MM.1S (cell line): ENCODE data around the gene DNMT3A.

Experiments used
- DNase-seq: peaks from one replicate; pipeline ENCODE4 v3.0.0-alpha.2; 2015
- H2AFZ ChIP-seq: fragments of 300-600 bp; sonication (generic); 2 replicates; pipeline ENCODE4 v1.6.0; 2016; ENCODE audit warnings: antibody characterized with exemption, low read length
- H3F3A ChIP-seq: fragments of 300-600 bp; sonication (generic); 2 replicates; pipeline ENCODE4 v1.6.1; 2016; ENCODE audit warnings: mild to moderate bottlenecking, antibody characterized with exemption, low read length, moderate library complexity, mixed read lengths; ENCODE audit not compliant: insufficient read depth
- H3K27ac ChIP-seq: fragments of 300-600 bp; sonication (generic); 2 replicates; pipeline ENCODE4 v1.5.1; 2016; ENCODE audit warnings: mild to moderate bottlenecking, low read length
- H3K27me3 ChIP-seq: fragments of 300-600 bp; sonication (generic); replicated peaks from 2 replicates; pipeline ENCODE4 v1.6.0; 2016; ENCODE audit warnings: low read length; ENCODE audit not compliant: insufficient read depth
- H3K36me3 ChIP-seq: fragments of 300-600 bp; sonication (generic); replicated peaks from 2 replicates; pipeline ENCODE4 v1.6.1; 2016; ENCODE audit warnings: mild to moderate bottlenecking, low read length, mixed read lengths; ENCODE audit not compliant: insufficient read depth
- H3K4me1 ChIP-seq: fragments of 300-600 bp; sonication (generic); 2 replicates; pipeline ENCODE4 v1.6.1; 2016; ENCODE audit warnings: low read length, mixed read lengths
- H3K4me2 ChIP-seq: fragments of 300-600 bp; sonication (generic); 2 replicates; pipeline ENCODE4 v1.6.0; 2016; ENCODE audit warnings: low read depth, low read length
- H3K4me3 ChIP-seq: fragments of 300-600 bp; sonication (generic); 2 replicates; pipeline ENCODE4 v1.5.1; 2016; ENCODE audit warnings: low read length, mixed read lengths
- H3K79me2 ChIP-seq: fragments of 300-600 bp; sonication (generic); 2 replicates; pipeline ENCODE4 v1.6.1; 2016; ENCODE audit warnings: mixed run types, low read length, mixed read lengths
- H3K9ac ChIP-seq: fragments of 300-600 bp; sonication (generic); 2 replicates; pipeline ENCODE4 v1.6.1; 2016; ENCODE audit warnings: low read length, mixed read lengths
- H3K9me2 ChIP-seq: fragments of 300-600 bp; sonication (generic); replicated peaks from 2 replicates; pipeline ENCODE4 v1.6.1; 2016; ENCODE audit warnings: mild to moderate bottlenecking, low read length, mixed read lengths; ENCODE audit not compliant: insufficient read depth
- H3K9me3 ChIP-seq: fragments of 300-600 bp; sonication (generic); replicated peaks from 2 replicates; pipeline ENCODE4 v1.6.1; 2016; ENCODE audit warnings: mild to moderate bottlenecking, low read length, mixed read lengths; ENCODE audit not compliant: insufficient read depth
- H4K20me1 ChIP-seq: fragments of 300-600 bp; sonication (generic); 2 replicates; pipeline ENCODE4 v1.6.1; 2016; ENCODE audit warnings: mild to moderate bottlenecking, low read length, moderate library complexity, mixed read lengths; ENCODE audit not compliant: insufficient read depth
- CTCF ChIP-seq: fragments of 300-600 bp; sonication (generic); IDR thresholded peaks from 2 replicates; pipeline ENCODE4 v1.5.1; 2016; ENCODE audit warnings: antibody characterized with exemption, low read length, mixed read lengths
- EZH2 ChIP-seq: fragments of 300-600 bp; sonication (generic); optimal IDR thresholded peaks from 2 replicates; pipeline ENCODE3; 2017; ENCODE audit warnings: low read depth, mild to moderate bottlenecking, antibody characterized with exemption, low read length, mixed read lengths
- EZH2phosphoT487 ChIP-seq: fragments of 300-600 bp; sonication (generic); IDR thresholded peaks from 2 replicates; pipeline ENCODE4 v1.6.1; 2018; ENCODE audit warnings: antibody characterized with exemption, low read length

Gene DNMT3A

GRCh38 chr2:25295621-25296020 is 46.1 kb downstream of the DNMT3A start:
- Histone ChIP-seq H3K4me2 (peak overlapping the region; percentile 93), H3K79me2 (no peaks in the 10 kb centered on the region), H3K9me3 (no peaks in the 10 kb centered on the region), H3K27me3 (no peaks in the 10 kb centered on the region), H3F3A (peaks cover 6% of the 10 kb centered on the region), H3K4me3 (peak overlapping the region; percentile 57), H4K20me1 (no peaks in the 10 kb centered on the region), H3K9ac (peak overlapping the region; percentile 63), H3K4me1 (peaks cover 20% of the 10 kb centered on the region), H3K9me2 (no peaks in the 10 kb centered on the region), H3K36me3 (no peaks in the 10 kb centered on the region), H3K27ac (peak overlapping the region; percentile 85), H2AFZ (peak overlapping the region; percentile 88)
- no peak for TF ChIP-seq CTCF
- TF ChIP-seq EZH2, result no peak
- TF ChIP-seq EZH2phosphoT487, result no peak
- no peak for DNase-seq

GRCh38 chr2:25294573-25295462 is 46.9 kb downstream of the DNMT3A start:
- Histone ChIP-seq H4K20me1 (no peaks in the 10 kb centered on the region), H3K9me3 (no peaks in the 10 kb centered on the region), H3K27me3 (no peaks in the 10 kb centered on the region), H3K36me3 (no peaks in the 10 kb centered on the region), H3K9me2 (no peaks in the 10 kb centered on the region), H3K9ac (peak overlapping the region; percentile 63), H3K4me3 (peak overlapping the region; percentile 57), H3K4me2 (peak overlapping the region; percentile 93), H3K27ac (peak overlapping the region; percentile 85), H3F3A (peaks cover 6% of the 10 kb centered on the region), H2AFZ (peak overlapping the region; percentile 88), H3K79me2 (no peaks in the 10 kb centered on the region), H3K4me1 (peaks cover 20% of the 10 kb centered on the region)
- peak; percentile 87 for DNase-seq
- TF ChIP-seq CTCF (no peak), EZH2 (no peak), EZH2phosphoT487 (no peak)

GRCh38 chr2:25293958-25294562 is 47.7 kb downstream of the DNMT3A start:
- Histone ChIP-seq H3F3A (peaks cover 6% of the 10 kb centered on the region), H3K4me1 (peaks cover 20% of the 10 kb centered on the region), H2AFZ (no peak overlapping the region), H3K9ac (no peak overlapping the region), H3K27me3 (no peaks in the 10 kb centered on the region), H3K9me3 (no peaks in the 10 kb centered on the region), H4K20me1 (no peaks in the 10 kb centered on the region), H3K4me2 (peak overlapping the region; percentile 93), H3K36me3 (no peaks in the 10 kb centered on the region), H3K79me2 (no peaks in the 10 kb centered on the region), H3K27ac (peak overlapping the region; percentile 85; the same call in 1 of the 2 replicates), H3K9me2 (no peaks in the 10 kb centered on the region), H3K4me3 (no peak overlapping the region)
- no peak for TF ChIP-seq EZH2phosphoT487
- DNase-seq, result no peak

GRCh38 chr2:25293145-25293544 is 48.6 kb downstream of the DNMT3A start:
- no peaks in the 10 kb centered on the region for H3K27me3 ChIP-seq
- H4K20me1 ChIP-seq, result no peaks in the 10 kb centered on the region
- no peaks in the 10 kb centered on the region for H3K9me3 ChIP-seq
- peaks cover 6% of the 10 kb centered on the region for H3F3A ChIP-seq
- no peak for TF ChIP-seq EZH2phosphoT487
- TF ChIP-seq CTCF, result no peak
- TF ChIP-seq EZH2, result no peak
- H3K4me3 ChIP-seq, result no peak overlapping the region
- no peak overlapping the region for H2AFZ ChIP-seq
- no peaks in the 10 kb centered on the region for H3K36me3 ChIP-seq
- H3K79me2 ChIP-seq, result no peaks in the 10 kb centered on the region
- H3K9me2 ChIP-seq, result no peaks in the 10 kb centered on the region
- DNase-seq, result no peak
- H3K4me1 ChIP-seq, result peaks cover 20% of the 10 kb centered on the region
- H3K4me2 ChIP-seq, result no peak overlapping the region
- no peak overlapping the region for H3K9ac ChIP-seq
- no peak overlapping the region for H3K27ac ChIP-seq
